PFSK-1 (cell line): ENCODE data around the gene PAPPA2.

Experiments used
- FOXP2 ChIP-seq: optimal IDR thresholded peaks from 2 replicates; pipeline ENCODE3; 2011; ENCODE audit warnings: borderline replicate concordance, control low read depth, inconsistent platforms; ENCODE audit not compliant: insufficient read depth; ENCODE audit errors: extremely low read length, extremely low read depth
- POLR2AphosphoS5 ChIP-seq: IDR thresholded peaks from 2 replicates; pipeline ENCODE4 v1.6.1; 2012; ENCODE audit warnings: low read depth, mild to moderate bottlenecking, control low read depth, low read length, moderate library complexity
- SIN3A ChIP-seq: IDR thresholded peaks from 2 replicates; pipeline ENCODE4 v1.6.1; 2012; ENCODE audit warnings: mild to moderate bottlenecking, low read length, moderate library complexity, borderline replicate concordance; ENCODE audit not compliant: insufficient read depth
- TAF1 ChIP-seq: IDR thresholded peaks from 2 replicates; pipeline ENCODE4 v1.6.1; 2012; ENCODE audit warnings: low read length, control low read depth, borderline replicate concordance; ENCODE audit not compliant: insufficient read depth
- TF ChIP-seq, protein P1 (sequence below), 2 experiments: IDR thresholded peaks; 2 replicates each; pipeline versions ENCODE4 v1.6.1 to v1.8.0; 2011 to 2012; ENCODE audit warnings: low read depth in 2 of 2, low read length in 2 of 2, control low read depth in 1 of 2, inconsistent platforms in 1 of 2, mild to moderate bottlenecking in 1 of 2, moderate library complexity in 1 of 2; ENCODE audit not compliant: insufficient read depth in 1 of 2

The PAPPA2 gene

DNA sequence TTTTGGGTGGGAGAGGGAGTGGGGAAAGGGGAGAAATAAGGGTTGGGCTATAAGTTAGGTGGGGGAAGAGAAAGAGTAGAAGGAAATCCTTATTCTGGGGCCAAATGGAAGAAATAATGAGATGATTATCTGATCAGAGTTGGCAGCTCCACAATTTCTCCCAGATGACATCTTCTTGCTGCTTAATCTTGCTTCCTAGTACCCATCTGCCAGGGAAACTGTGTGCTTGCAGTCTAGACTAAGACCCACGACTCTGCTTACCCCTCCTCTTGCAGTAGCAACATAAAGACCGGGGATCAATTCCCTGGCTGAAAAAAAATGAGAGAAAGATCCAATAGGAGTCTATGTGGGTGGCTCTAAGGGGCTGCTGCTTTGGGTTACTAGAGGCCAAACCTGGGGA lies 95.6 kb downstream of the PAPPA2 start:
- TF ChIP-seq POLR2AphosphoS5, result no peak
- TF ChIP-seq TAF1, result no peak
- TF ChIP-seq SIN3A, result no peak
- TF ChIP-seq FOXP2, result no peak
- TF ChIP-seq, protein P1, sequence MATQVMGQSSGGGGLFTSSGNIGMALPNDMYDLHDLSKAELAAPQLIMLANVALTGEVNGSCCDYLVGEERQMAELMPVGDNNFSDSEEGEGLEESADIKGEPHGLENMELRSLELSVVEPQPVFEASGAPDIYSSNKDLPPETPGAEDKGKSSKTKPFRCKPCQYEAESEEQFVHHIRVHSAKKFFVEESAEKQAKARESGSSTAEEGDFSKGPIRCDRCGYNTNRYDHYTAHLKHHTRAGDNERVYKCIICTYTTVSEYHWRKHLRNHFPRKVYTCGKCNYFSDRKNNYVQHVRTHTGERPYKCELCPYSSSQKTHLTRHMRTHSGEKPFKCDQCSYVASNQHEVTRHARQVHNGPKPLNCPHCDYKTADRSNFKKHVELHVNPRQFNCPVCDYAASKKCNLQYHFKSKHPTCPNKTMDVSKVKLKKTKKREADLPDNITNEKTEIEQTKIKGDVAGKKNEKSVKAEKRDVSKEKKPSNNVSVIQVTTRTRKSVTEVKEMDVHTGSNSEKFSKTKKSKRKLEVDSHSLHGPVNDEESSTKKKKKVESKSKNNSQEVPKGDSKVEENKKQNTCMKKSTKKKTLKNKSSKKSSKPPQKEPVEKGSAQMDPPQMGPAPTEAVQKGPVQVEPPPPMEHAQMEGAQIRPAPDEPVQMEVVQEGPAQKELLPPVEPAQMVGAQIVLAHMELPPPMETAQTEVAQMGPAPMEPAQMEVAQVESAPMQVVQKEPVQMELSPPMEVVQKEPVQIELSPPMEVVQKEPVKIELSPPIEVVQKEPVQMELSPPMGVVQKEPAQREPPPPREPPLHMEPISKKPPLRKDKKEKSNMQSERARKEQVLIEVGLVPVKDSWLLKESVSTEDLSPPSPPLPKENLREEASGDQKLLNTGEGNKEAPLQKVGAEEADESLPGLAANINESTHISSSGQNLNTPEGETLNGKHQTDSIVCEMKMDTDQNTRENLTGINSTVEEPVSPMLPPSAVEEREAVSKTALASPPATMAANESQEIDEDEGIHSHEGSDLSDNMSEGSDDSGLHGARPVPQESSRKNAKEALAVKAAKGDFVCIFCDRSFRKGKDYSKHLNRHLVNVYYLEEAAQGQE (IDR thresholded peaks at IDR 0.05; ENCODE audit: insufficient read depth in 1 of 2, low read depth in 2 of 2, low read length in 2 of 2), result no peak

DNA sequence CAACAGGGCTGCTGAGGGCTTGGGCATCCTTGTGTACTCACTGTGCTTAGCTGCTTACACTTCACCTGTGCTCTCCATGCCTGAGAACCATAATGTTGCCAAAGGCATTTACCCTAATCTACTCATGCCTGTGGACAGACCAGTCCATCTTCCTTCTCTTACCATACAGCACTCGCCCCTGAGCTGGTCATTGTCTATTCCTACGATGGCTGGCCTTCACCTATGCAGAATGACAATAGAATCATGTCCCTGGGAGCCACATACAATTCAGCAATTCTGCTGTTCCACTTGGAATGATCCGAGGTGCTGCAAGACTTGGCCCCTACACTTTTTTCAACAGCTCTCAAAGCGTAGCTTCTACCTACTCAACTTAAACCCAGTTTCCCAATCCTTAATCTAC lies 96.5 kb downstream of the PAPPA2 start:
- TF ChIP-seq, protein P1 (IDR thresholded peaks at IDR 0.05; ENCODE audit: insufficient read depth in 1 of 2, low read depth in 2 of 2, low read length in 2 of 2), result no peak

DNA sequence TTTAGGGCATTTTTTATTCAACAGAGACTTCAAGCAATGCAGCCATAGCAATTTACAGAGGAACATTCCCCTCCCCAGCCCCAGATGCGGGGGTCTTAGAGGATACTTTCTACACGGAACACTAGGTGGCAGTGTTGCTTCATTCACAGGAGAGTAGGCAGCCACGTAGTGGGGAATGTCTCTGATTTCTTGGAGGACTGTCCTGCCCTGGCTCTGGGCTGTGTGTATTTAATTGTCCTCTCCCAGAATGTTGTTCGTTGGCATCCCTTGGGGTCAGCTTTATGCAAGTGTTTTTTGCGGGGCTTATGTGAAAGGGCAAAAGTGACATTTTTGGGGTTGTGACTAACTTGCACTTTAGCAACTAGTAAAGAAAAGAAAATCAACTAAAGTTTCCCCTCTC lies 96.9 kb downstream of the PAPPA2 start:
- TF ChIP-seq TAF1 (no peak), FOXP2 (no peak), SIN3A (no peak), POLR2AphosphoS5 (no peak)
- TF ChIP-seq, protein P1 (IDR thresholded peaks at IDR 0.05; ENCODE audit: insufficient read depth in 1 of 2, low read depth in 2 of 2, low read length in 2 of 2), result no peak

DNA sequence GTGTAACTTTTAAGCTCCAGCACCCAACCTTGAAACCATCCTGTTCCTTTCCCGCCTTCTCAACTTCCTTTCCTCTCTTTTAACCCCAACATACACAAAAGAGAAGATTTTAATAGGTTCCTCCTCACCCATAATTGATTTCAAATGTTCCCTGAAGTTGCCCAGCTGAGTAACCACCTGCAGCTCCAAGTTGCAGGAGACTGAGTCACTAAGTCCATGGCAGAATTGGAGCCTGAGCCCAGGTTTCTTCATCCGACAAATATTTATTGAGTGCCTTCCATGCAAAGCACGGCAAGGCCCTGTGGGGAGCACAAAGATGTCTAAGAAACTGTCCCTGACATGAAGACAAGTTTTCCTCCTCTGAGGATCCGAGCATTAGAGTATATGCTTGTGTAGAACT lies 97.7 kb downstream of the PAPPA2 start:
- TF ChIP-seq FOXP2 (no peak), POLR2AphosphoS5 (no peak), TAF1 (no peak), SIN3A (no peak)
- TF ChIP-seq, protein P1 (IDR thresholded peaks at IDR 0.05; ENCODE audit: insufficient read depth in 1 of 2, low read depth in 2 of 2, low read length in 2 of 2), result no peak

DNA sequence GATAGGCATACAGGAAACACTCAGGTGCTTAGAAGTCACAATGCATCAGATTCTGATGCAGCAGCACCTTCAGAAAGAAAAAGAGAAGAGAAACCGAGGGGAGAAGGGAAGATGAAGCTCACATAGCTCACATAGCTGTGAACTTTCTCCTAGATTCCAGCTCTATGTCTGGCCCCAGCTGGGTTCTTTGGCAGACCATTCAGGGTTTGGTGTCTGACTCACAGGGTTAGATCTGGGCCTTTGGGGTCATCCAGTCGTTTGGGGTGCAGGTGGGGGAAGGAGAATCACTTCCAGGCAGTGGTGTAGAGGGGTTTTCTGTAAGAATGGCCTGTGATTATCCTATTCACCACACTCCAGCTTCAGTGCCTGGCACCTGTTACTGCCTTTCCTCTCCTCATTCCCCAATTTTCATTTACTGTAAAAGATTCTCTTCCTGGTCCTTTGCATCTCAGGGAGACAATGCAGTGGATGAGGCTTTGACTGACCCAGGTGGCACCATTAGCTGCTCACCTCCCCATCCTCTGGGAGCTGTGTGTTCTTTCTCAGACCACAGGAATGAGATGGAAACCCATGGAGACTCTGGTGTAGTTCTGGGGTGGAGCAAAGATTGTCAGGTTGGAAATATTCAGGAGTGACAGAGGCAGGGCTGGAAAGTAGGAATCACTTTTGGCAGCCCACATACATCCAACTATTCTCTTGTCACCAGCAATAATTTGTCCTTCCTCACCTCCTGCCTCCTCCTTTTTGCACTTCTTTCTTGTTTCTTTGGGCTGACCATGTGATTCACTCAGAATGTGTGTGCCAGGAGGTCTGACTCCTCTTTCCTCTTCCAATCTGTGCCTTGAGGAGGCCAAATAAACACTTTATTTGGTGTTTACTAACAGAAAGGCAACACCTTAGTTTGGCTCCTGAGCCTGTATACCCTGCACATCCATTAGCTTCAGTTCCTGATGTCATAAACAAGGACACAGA lies 103.3 kb downstream of the PAPPA2 start:
- TF ChIP-seq TAF1 (no peak), FOXP2 (no peak)
- TF ChIP-seq, protein P1 (IDR thresholded peaks at IDR 0.05; ENCODE audit: insufficient read depth in 1 of 2, low read depth in 2 of 2, low read length in 2 of 2), result no peak
